HG02870 (cell line): ENCODE measurements around the gene MINDY1.

Source experiments
- ATAC-seq: cut with Tn5 transposase; IDR thresholded peaks from one replicate; pipeline ENCODE4 v1.9.1; 2021; ENCODE audit warnings: mild to moderate bottlenecking, moderate library complexity; ENCODE audit not compliant: unreplicated experiment

Gene MINDY1

GRCh38 chr1:151012684-151013471, 6.2 kb upstream of the MINDY1 start:
- no peak for ATAC-seq

DNA sequence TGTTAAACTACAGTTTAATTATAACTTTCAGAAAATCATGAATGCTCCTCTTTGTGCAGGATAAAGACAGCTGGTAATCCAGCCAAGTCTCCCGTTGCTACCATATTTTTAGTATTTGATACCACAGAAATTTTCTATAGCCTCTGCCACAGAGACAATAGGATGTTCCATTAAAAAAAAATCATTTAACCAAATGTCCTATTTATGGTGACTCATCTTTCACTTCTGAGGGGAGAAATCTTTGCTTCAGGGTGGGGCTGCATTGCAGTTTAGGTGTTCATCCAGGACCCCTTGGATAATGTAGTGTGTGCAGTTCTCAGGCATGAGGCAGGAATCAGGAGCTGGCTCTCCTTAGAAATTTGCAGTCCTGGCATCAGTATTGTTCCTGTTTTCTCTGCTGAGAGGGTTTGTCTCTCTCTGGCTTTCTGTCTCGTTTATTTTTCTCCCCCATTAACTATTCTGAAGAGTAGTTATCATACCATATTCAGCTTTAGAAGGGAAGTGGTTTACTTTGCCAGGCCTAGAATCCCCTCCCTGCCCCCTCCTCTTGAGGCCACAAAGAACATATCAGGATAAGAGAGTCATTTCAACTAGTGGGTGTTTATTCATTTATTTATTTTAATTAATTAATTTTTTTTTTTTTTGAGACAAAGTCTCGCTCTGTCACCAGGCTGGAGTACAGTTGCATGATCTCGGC, 4.6 kb upstream of the MINDY1 start:
- ATAC-seq, result no peak

DNA sequence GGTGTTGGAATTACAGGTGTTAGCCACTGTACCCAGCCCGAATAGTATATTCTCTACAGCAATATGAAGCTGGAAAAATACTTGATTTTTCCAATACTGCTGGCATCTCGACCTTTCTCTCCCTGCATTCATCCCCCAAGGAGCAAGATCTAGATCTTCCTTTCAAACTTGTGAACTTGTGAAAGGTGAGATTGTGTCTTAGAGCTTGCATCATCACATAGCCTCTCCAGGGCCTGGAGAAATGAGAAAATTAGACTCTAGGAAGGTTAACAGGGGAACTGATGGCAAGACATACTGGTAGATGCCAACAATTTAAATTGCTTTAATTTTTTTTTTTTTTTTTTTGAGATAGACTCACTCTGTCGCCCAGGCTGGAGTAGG, 3.6 kb upstream of the MINDY1 start:
- ATAC-seq, result no peak

GRCh38 chr1:151009674-151010345, 3.1 kb upstream of the MINDY1 start:
- ATAC-seq, result no peak

DNA sequence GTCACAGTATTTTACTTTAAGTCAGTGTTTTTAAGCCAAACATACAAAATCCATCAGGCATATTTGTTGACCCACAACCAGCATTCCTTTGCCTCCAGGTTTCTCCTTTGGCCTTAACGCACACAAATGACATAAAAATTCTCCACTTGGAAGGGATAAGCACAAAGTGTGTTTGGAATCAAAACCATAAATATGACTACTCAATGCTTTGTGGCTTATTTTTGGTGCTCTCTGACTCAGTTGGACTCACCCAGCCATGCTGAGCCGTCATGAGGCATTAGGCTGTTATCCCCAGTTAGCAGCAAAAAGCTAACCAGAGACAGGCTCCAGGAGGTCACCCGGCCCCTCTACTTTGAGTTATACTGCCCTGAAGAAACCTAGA, 2.5 kb upstream of the MINDY1 start:
- ATAC-seq, result no peak

DNA sequence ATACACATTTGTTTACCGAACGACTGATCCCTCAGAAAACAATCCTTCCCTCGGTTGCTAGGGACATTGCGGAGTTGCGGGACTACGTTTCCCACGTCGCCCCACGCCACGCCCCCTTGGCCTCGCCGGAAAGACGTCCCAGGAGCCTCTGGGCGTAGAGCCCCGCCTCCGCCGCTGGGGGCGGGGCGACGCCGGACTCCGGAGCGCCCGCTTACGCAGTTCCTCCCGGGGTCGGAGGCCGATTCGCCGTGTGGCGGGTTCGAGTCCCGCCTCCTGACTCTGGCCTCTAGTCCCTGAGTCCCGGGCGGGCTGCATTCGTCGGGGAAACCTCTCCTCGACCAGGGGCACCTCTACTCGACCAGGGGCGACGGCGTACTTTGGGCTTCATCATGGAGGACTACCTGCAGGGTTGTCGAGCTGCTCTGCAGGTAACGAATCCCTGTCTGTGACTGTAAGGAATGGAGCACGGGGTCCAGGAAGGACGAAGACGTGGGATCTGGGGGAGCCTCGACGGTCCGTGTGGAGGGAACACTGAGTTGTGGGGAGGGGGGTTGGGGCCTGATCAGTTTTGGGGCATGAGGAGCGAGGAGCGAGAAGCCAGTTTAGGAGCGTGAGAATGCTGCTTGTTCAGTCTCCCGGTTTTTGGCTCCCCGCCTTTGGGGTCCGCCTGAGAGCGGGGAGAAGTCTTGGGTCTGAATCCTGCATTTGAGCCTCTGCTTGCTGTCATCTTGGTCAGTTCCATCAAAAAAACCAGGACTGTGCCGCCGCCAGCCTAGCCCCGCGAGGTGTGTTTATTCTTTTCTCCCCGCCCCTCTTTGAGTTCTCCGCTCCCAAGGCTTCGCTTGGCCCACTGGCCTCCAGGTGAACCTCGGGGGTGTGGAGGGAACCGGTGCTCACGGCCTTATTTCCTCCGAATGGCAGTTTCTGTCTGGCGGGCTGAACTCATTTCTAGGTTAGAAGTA, 1.8 kb upstream of the MINDY1 start, which contains the start of gene PRUNE1:
Gene PRUNE1, plus strand, starts transcription at position 206 of the 962 bp plus-strand sequence. Its CDS starts 184 bp downstream, at position 390.
- peak; percentile 58 for ATAC-seq

GRCh38 chr1:151007853-151008243, 1.1 kb upstream of the MINDY1 start:
- no peak for ATAC-seq

- no peak for ATAC-seq
These were observed 878 bp downstream of the MINDY1 start for GRCh38 chr1:151005729-151006319.

GRCh38 chr1:151003180-151003579, 3.5 kb downstream of the MINDY1 start:
- no peak for ATAC-seq

- ATAC-seq, result no peak
These were observed 4.1 kb downstream of the MINDY1 start for GRCh38 chr1:151002611-151003010.

- ATAC-seq, result no peak
These were observed 4.7 kb downstream of the MINDY1 start for GRCh38 chr1:151002051-151002450.

DNA sequence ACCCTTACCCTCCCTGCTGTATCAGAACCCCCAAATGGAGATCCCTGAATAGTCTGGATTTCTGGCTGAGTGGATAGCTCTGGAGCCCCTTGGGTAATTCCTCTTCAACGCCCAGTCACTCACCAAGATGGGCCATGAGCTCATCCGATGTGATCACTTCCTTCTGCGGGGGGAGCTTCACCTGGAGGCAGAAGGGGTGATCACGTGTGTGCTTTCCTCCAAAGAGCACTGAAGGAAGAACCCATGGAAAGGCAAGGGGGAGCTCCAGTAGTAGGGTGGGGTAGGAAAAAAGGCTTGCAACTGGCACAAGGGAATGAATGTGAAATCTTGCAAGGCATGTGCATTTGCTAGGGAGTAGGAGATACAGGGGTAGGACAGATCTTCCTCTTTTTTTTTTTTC, 5.1 kb downstream of the MINDY1 start:
- ATAC-seq, result no peak

DNA sequence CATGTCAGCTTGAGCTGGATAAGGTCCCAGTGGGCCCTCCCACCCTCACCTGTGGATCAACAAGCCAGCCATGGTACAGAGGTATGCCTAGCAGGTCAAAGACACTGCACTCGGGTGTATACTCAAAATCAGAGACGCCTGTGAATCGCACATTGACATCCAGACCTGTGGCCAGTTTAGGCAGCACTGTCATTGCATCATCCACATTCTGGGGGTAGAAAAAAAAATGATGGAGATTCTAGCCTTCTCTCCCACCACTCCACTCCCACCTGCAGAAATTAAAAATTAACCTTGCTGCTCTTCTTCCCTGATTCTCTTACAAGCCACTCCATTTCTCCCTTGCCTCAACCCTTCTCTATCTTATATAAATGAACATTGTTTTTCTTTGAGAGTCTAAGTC, 6.3 kb downstream of the MINDY1 start:
- ATAC-seq, result no peak

- ATAC-seq, result no peak
These were observed 6.8 kb downstream of the MINDY1 start for GRCh38 chr1:150999926-151000325.

GRCh38 chr1:150999051-150999674, 7.5 kb downstream of the MINDY1 start:
- no peak for ATAC-seq

- no peak for ATAC-seq
These were observed 8.8 kb downstream of the MINDY1 start for GRCh38 chr1:150997949-150998348.

DNA sequence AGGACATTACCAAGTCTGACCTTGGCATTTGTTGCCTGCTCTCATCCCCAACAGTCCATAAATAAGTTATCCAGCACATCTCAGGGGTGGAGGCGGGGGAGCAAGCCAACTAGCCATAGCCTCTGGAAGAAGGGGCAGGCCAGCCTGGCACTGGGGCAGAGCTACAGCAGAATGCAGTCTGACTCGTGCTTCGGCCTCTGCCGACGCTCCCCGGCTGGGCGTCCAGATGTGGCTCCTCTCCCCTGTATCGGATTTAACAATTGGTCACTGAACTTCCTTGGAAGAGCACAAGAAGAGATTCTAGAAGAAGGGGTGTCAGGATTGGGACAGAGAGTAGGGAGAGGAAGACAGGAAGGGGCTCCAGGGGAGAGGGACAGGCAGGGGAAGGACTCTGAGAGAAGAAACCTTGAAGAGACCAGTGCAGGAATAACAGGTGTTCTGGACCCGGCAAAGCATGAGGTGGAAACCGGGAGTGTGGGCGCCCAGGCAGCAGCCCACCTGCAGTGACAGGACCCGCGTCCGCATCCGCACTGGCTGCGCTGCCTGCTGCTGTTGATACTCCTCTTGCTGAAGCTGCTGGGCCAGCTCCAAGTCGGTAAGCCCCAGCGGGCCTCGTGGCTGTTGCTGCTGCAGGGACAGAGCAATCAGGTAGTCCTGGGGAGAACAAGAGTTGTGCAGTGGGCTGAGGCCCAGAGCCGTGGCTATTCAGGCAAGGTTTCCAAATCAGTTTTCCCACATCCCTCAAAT, 9.4 kb downstream of the MINDY1 start:
- ATAC-seq, result no peak

DNA sequence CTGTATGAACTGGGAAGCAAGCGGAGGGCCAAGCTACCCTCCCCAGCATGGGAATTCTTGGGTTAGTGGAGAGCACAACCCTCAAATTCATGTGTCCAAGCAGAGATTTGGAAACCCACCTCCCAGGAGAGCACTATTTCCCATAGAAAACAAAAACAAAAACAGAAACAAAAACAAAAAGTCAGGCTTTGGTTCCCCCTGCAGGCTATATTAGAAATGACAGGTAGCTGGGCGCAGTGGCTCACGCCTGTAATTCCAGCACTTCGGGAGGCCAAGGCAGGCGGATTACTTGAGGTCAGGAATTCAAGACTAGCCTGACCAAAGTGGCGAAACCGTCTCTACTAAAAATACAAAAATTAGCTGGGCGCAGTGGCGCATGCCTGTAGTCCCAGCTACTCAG, 10.8 kb downstream of the MINDY1 start:
- no peak for ATAC-seq

GRCh38 chr1:150995460-150995859, 11.2 kb downstream of the MINDY1 start:
- ATAC-seq, result no peak
